GM12874 (cell line): ENCODE results near the gene ADIPOQ.

ENCODE experiments used
- CTCF ChIP-seq: IDR thresholded peaks from 2 replicates; pipeline ENCODE4 v1.5.1; 2011; ENCODE audit warnings: low read depth, mild to moderate bottlenecking, control low read depth, low read length, moderate library complexity; ENCODE audit not compliant: insufficient read depth

ADIPOQ gene

GRCh38 chr3:186871403-186871924 is 29.0 kb downstream of the ADIPOQ start:
- TF ChIP-seq CTCF, result no peak

GRCh38 chr3:186875708-186876107 is 33.2 kb downstream of the ADIPOQ start:
- no peak for TF ChIP-seq CTCF

GRCh38 chr3:186879781-186880180 is 37.3 kb downstream of the ADIPOQ start:
- TF ChIP-seq CTCF, result no peak

GRCh38 chr3:186880406-186880805 is 37.9 kb downstream of the ADIPOQ start:
- no peak for TF ChIP-seq CTCF

- TF ChIP-seq CTCF, result no peak
These were observed 39.6 kb downstream of the ADIPOQ start for GRCh38 chr3:186882150-186882524.

GRCh38 chr3:186882881-186883685 is 40.6 kb downstream of the ADIPOQ start:
- no peak for TF ChIP-seq CTCF

GRCh38 chr3:186883686-186884058 is 41.2 kb downstream of the ADIPOQ start:
- no peak for TF ChIP-seq CTCF
